ENCODE measurements around the gene TGFB2.

The TGFB2 gene

GRCh38 chr1:218362418-218363076, 17.4 kb downstream of the TGFB2 start:
- H3K27ac ChIP-seq (ENCODE audit: low read depth, low read length, severe bottlenecking): no peak overlapping the region
- H3K4me3 ChIP-seq (ENCODE audit: extremely low read depth, insufficient read depth, low read length, poor library complexity, severe bottlenecking): no peak overlapping the region
- H3K9me3 ChIP-seq (ENCODE audit: control insufficient read depth, low read length): no peaks in the 10 kb centered on the region
- 100% methylated on average over 1 of the region's 5 CpGs for WGBS, 2 experiments (ENCODE audit: insufficient coverage in 2 of 2)
- peaks cover 13% of the 10 kb centered on the region for H3K4me1 ChIP-seq (ENCODE audit: control insufficient read depth, insufficient read depth, low read length, poor library complexity, severe bottlenecking)
- H3K36me3 ChIP-seq (ENCODE audit: control insufficient read depth, insufficient read depth, low read length): peaks cover 64% of the 10 kb centered on the region

- Histone ChIP-seq H3K4me3 (ENCODE audit: extremely low read depth, insufficient read depth, low read length, poor library complexity, severe bottlenecking) (no peak overlapping the region), H3K9me3 (ENCODE audit: control insufficient read depth, low read length) (no peaks in the 10 kb centered on the region), H3K4me1 (ENCODE audit: control insufficient read depth, insufficient read depth, low read length, poor library complexity, severe bottlenecking) (peaks cover 8% of the 10 kb centered on the region), H3K36me3 (ENCODE audit: control insufficient read depth, insufficient read depth, low read length) (peaks cover 64% of the 10 kb centered on the region), H3K27ac (ENCODE audit: low read depth, low read length, severe bottlenecking) (no peak overlapping the region)
- WGBS, 2 experiments (ENCODE audit: insufficient coverage in 2 of 2): no CpG with 5 or more reads among the region's 1 CpG
Measured at GRCh38 chr1:218363141-218363540, 18.0 kb downstream of the TGFB2 start.

- Histone ChIP-seq H3K4me3 (ENCODE audit: extremely low read depth, insufficient read depth, low read length, poor library complexity, severe bottlenecking) (no peak overlapping the region), H3K4me1 (ENCODE audit: control insufficient read depth, insufficient read depth, low read length, poor library complexity, severe bottlenecking) (peaks cover 7% of the 10 kb centered on the region), H3K27ac (ENCODE audit: low read depth, low read length, severe bottlenecking) (no peak overlapping the region), H3K9me3 (ENCODE audit: control insufficient read depth, low read length) (no peaks in the 10 kb centered on the region), H3K36me3 (ENCODE audit: control insufficient read depth, insufficient read depth, low read length) (peaks cover 70% of the 10 kb centered on the region)
- 97 to 98% methylated on average over 6 to 7 of the region's 8 CpGs for WGBS, 2 experiments (ENCODE audit: insufficient coverage in 2 of 2)
Measured at GRCh38 chr1:218364028-218364710, 19.0 kb downstream of the TGFB2 start.

GRCh38 chr1:218365226-218365999, 20.3 kb downstream of the TGFB2 start:
- WGBS, 2 experiments (ENCODE audit: insufficient coverage in 2 of 2): 94 to 95% methylated on average over 12 of the region's 15 CpGs
- Histone ChIP-seq H3K4me3 (ENCODE audit: extremely low read depth, insufficient read depth, low read length, poor library complexity, severe bottlenecking) (no peak overlapping the region), H3K27ac (ENCODE audit: low read depth, low read length, severe bottlenecking) (no peak overlapping the region), H3K9me3 (ENCODE audit: control insufficient read depth, low read length) (peaks cover 3% of the 10 kb centered on the region), H3K36me3 (ENCODE audit: control insufficient read depth, insufficient read depth, low read length) (peaks cover 75% of the 10 kb centered on the region), H3K4me1 (ENCODE audit: control insufficient read depth, insufficient read depth, low read length, poor library complexity, severe bottlenecking) (peaks cover 5% of the 10 kb centered on the region)

GRCh38 chr1:218366322-218367052, 21.4 kb downstream of the TGFB2 start:
- 81 to 93% methylated on average over 2 to 4 of the region's 5 CpGs for WGBS, 2 experiments (ENCODE audit: insufficient coverage in 2 of 2)
- peaks cover 76% of the 10 kb centered on the region for H3K36me3 ChIP-seq (ENCODE audit: control insufficient read depth, insufficient read depth, low read length)
- H3K9me3 ChIP-seq (ENCODE audit: control insufficient read depth, low read length): peaks cover 3% of the 10 kb centered on the region
- H3K4me3 ChIP-seq (ENCODE audit: extremely low read depth, insufficient read depth, low read length, poor library complexity, severe bottlenecking): no peak overlapping the region
- peaks cover 8% of the 10 kb centered on the region for H3K4me1 ChIP-seq (ENCODE audit: control insufficient read depth, insufficient read depth, low read length, poor library complexity, severe bottlenecking)
- H3K27ac ChIP-seq (ENCODE audit: low read depth, low read length, severe bottlenecking): no peak overlapping the region

GRCh38 chr1:218367118-218367517, 22.0 kb downstream of the TGFB2 start:
- peaks cover 76% of the 10 kb centered on the region for H3K36me3 ChIP-seq (ENCODE audit: control insufficient read depth, insufficient read depth, low read length)
- H3K9me3 ChIP-seq (ENCODE audit: control insufficient read depth, low read length): peaks cover 3% of the 10 kb centered on the region
- 82 to 93% methylated on average over 2 of the region's 4 CpGs for WGBS, 2 experiments (ENCODE audit: insufficient coverage in 2 of 2)
- H3K4me3 ChIP-seq (ENCODE audit: extremely low read depth, insufficient read depth, low read length, poor library complexity, severe bottlenecking): no peak overlapping the region
- no peak overlapping the region for H3K27ac ChIP-seq (ENCODE audit: low read depth, low read length, severe bottlenecking)
- peaks cover 14% of the 10 kb centered on the region for H3K4me1 ChIP-seq (ENCODE audit: control insufficient read depth, insufficient read depth, low read length, poor library complexity, severe bottlenecking)

- 88 to 100% methylated on average over 4 to 6 of the region's 7 CpGs for WGBS, 2 experiments (ENCODE audit: insufficient coverage in 2 of 2)
- Histone ChIP-seq H3K4me1 (ENCODE audit: control insufficient read depth, insufficient read depth, low read length, poor library complexity, severe bottlenecking) (peaks cover 14% of the 10 kb centered on the region), H3K36me3 (ENCODE audit: control insufficient read depth, insufficient read depth, low read length) (peaks cover 62% of the 10 kb centered on the region), H3K9me3 (ENCODE audit: control insufficient read depth, low read length) (peaks cover 3% of the 10 kb centered on the region), H3K4me3 (ENCODE audit: extremely low read depth, insufficient read depth, low read length, poor library complexity, severe bottlenecking) (no peak overlapping the region), H3K27ac (ENCODE audit: low read depth, low read length, severe bottlenecking) (no peak overlapping the region)
Measured at GRCh38 chr1:218368686-218369085, 23.6 kb downstream of the TGFB2 start.

- 95 to 100% methylated on average over 1 to 2 of the region's 2 CpGs for WGBS, 2 experiments (ENCODE audit: insufficient coverage in 2 of 2)
- Histone ChIP-seq H3K27ac (ENCODE audit: low read depth, low read length, severe bottlenecking) (no peak overlapping the region), H3K9me3 (ENCODE audit: control insufficient read depth, low read length) (peaks cover 3% of the 10 kb centered on the region), H3K36me3 (ENCODE audit: control insufficient read depth, insufficient read depth, low read length) (peaks cover 50% of the 10 kb centered on the region), H3K4me3 (ENCODE audit: extremely low read depth, insufficient read depth, low read length, poor library complexity, severe bottlenecking) (no peak overlapping the region), H3K4me1 (ENCODE audit: control insufficient read depth, insufficient read depth, low read length, poor library complexity, severe bottlenecking) (peaks cover 22% of the 10 kb centered on the region)
Measured at GRCh38 chr1:218369688-218370511, 24.8 kb downstream of the TGFB2 start.

- 90 to 92% methylated on average over 6 to 7 of the region's 8 CpGs for WGBS, 2 experiments (ENCODE audit: insufficient coverage in 2 of 2)
- Histone ChIP-seq H3K27ac (ENCODE audit: low read depth, low read length, severe bottlenecking) (no peak overlapping the region), H3K4me3 (ENCODE audit: extremely low read depth, insufficient read depth, low read length, poor library complexity, severe bottlenecking) (no peak overlapping the region), H3K9me3 (ENCODE audit: control insufficient read depth, low read length) (peaks cover 3% of the 10 kb centered on the region), H3K36me3 (ENCODE audit: control insufficient read depth, insufficient read depth, low read length) (peaks cover 31% of the 10 kb centered on the region), H3K4me1 (ENCODE audit: control insufficient read depth, insufficient read depth, low read length, poor library complexity, severe bottlenecking) (peaks cover 42% of the 10 kb centered on the region)
Measured at GRCh38 chr1:218371927-218372672, 27.0 kb downstream of the TGFB2 start.

All from mesodermal cell (in vitro differentiated cells).